Choroid plexus epithelial cell (primary cell): ENCODE results near the gene ARMCX6.
"Not testable (repeated sequence)": the region's sequence is repeated elsewhere in the genome, so short reads cannot be mapped to it uniquely, and the experiment has no call there.

ENCODE experiments used
- DNase-seq: peaks from one replicate; pipeline ENCODE4 v3.0.0-alpha.2; 2010; ENCODE audit warnings: low read depth
- H3K4me3 ChIP-seq: 2 replicates; pipeline ENCODE4 v1.5.1; 2011; ENCODE audit warnings: low read depth, mild to moderate bottlenecking, control low read depth, low read length, moderate library complexity
- TF ChIP-seq, protein P1 (sequence below): conservative IDR thresholded peaks from 2 replicates; pipeline ENCODE4 v1.5.1; 2011; ENCODE audit warnings: low read depth, mild to moderate bottlenecking, control low read depth, inconsistent platforms, low read length, moderate library complexity

Gene ARMCX6

DNA sequence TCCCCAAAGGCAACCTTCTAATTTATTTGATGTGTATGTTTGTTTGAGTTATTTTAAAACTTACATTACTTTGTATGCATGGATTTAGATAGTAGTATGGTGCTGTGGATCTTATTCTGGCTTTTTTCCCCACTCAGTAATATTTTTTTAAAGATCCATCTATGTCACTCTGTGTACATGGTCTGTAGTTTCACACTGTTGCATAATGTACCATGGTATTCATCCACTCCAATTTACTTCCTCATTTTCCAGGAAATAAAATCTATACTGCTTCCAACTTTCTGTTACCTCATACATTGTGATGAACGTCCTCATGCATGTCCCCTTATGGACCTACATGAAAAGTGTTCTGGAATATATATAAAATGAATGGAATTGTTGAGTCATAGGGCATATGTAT is 24.3 kb upstream of the ARMCX6 start:
- H3K4me3 ChIP-seq, result no peak overlapping the region
- no peak for DNase-seq
- TF ChIP-seq, protein P1, sequence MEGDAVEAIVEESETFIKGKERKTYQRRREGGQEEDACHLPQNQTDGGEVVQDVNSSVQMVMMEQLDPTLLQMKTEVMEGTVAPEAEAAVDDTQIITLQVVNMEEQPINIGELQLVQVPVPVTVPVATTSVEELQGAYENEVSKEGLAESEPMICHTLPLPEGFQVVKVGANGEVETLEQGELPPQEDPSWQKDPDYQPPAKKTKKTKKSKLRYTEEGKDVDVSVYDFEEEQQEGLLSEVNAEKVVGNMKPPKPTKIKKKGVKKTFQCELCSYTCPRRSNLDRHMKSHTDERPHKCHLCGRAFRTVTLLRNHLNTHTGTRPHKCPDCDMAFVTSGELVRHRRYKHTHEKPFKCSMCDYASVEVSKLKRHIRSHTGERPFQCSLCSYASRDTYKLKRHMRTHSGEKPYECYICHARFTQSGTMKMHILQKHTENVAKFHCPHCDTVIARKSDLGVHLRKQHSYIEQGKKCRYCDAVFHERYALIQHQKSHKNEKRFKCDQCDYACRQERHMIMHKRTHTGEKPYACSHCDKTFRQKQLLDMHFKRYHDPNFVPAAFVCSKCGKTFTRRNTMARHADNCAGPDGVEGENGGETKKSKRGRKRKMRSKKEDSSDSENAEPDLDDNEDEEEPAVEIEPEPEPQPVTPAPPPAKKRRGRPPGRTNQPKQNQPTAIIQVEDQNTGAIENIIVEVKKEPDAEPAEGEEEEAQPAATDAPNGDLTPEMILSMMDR, result no peak

DNA sequence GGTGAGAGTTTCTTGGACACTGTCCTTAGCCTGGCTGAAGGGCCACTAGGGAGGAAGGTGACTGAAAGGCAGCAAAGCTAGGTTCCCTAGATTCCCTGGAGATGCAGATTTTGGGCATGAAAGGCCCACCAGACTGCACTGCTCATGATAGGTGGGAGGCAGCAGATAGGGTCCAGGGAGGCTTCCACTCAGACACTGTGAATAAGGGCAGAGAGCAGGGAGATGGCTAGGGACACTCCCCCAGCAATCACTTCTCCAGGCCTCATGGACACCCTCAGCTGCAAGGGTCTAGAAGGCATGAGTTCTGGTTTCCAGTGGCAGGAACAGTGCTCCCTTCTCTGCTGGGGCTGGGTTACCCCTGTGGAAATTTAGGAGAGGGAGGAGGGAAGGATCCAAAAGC is 21.8 kb upstream of the ARMCX6 start:
- TF ChIP-seq, protein P1, result no peak
- DNase-seq, result no peak

DNA sequence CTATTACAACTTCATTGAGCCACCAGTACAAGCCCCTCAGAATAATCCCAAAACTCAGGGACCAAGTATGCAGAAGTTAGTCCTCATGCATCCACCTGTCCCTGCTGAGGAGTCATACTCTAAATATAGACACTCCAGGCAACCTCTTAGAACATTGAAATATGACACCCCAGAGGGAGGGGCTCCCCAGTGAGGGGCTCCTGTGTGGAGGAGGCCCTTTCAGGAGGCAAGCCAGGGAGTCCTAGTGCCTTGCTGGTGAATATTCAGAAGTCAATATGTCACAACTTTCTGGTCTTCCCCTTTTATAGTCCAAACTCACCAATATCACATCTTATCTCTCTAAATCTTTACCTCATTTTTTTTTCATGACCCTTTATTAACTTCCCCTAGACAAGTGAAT is 1.6 kb upstream of the ARMCX6 start:
- TF ChIP-seq, protein P1, result no peak
- DNase-seq, result peak; percentile 18

More for the DNA sequence above, 21.8 kb upstream of the ARMCX6 start:
- no peak overlapping the region for H3K4me3 ChIP-seq

DNA sequence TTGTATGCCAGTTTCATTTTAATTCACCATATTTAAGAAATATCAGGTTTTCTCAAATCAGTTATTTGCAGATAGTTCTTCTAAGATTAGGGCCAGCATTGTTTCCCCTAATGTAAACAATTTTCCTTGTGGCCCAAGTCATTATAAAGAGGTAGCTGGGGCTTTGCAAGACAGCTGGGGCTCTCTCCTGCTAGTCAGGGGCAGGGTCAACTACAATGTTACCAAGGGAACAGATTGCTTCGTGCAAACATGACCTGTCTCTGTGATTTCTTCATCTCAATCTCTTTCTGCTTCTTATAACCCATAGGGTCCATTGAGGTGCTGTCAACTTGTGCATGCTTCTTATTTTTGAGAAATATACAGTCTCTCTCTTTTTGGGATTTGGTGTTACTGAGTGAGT is 12.1 kb downstream of the ARMCX6 start:
- TF ChIP-seq, protein P1, result no peak
- DNase-seq, result no peak
- H3K4me3 ChIP-seq, result no peak overlapping the region

More for the DNA sequence above, 1.6 kb upstream of the ARMCX6 start:
- no peak overlapping the region for H3K4me3 ChIP-seq

DNA sequence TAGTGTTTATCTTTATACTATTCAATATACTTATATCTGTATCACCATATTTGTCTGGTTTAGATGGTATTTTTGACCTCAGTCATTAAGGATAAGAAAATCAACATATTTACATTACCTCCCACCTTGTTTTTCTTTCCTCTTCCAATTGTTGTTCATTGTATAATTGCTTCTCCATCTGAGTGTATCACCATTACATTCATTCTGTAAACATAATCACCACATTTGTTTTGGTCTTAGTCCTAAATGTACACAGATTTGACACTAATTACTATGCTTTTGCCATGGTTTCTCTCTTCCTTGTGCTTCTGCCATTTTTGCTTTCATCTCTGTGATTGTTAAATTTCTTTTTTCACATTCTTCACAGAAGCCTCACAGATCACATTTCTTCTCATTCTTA is 12.7 kb downstream of the ARMCX6 start:
- no peak overlapping the region for H3K4me3 ChIP-seq
- DNase-seq, result no peak
- TF ChIP-seq, protein P1, result no peak

DNA sequence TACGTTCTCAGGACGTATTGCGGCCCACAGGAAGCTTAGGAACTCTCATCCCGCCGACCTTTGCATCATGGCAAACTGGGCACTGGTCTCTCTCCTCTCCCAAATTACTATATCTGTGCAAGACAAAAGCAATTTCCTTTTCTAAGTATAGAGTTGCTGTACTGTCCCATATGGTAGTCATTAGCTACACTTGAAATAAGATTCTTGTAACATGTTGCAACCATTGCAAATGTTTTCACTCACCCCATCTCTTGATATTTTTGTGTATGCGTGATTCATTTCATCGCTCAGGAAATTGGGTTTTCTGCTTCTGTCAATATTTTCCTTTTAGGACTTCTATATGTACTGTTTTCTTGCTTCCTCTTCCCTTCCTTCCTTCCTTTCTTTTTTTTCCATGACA is 15.7 kb downstream of the ARMCX6 start:
- no peak overlapping the region for H3K4me3 ChIP-seq
- DNase-seq, result peak; percentile 9
- TF ChIP-seq, protein P1, result no peak

DNA sequence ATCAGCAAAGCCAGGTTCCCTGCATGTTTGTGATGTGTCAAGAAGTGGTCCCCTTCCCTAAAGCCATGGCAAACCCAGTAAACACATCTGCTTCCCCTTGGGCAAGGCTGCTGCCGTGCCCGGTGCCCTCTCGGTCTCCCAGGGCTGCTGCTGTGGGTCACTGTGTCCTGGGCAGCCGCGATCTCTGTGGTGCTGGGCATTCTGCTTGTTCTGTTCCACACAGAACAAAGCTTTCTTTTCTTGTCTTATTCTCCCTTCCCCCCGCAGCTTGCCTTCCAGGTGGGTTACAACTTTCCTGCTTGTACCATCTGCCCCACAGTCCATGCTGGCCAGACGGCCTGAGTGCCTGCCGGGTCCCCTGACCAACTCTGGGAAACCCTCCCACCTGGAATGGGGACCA is 18.2 kb downstream of the ARMCX6 start:
- not testable (repeated sequence) for DNase-seq, H3K4me3 ChIP-seq

DNA sequence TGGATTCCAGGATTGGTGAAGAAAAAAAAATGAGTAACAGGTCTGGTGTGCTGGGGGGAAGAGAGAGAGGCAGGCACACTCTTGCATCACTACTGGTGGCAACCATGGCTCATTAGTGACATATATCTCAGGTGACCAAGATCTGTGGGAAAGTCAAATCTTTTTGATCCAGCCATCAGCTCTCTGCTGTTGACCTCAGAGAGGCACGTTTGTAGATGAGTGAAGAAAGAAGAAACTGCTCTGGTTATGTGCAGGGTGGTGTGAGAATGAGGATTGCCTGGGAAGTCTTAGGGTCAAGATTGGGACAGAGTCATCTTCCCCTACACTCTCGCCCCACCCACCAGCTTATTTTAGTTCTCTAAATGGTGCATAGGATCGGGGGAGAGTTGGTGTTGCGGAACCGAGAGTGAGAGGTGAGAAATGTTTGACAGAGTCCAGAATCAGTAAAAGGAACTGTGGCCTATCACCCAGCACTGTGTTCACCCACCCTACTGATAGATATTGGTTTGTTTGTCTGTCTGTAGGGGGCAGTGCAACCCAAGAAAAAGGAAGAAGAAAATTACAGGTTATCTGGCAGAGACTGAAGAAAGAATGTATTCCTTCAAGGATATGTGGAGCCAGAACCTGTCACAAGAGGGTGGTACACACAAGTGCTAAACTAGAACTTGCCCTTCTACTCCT is 21.9 kb downstream of the ARMCX6 start:
- DNase-seq, result peak; percentile 85
- H3K4me3 ChIP-seq, result no peak overlapping the region
- TF ChIP-seq, protein P1, result peak; percentile 61
